GM23338 (cell line): Measurements from ENCODE around the gene CXorf65.

Experiments
- CREB1 ChIP-seq: fragments of 250-450 bp; sonication (Bioruptor Pico); IDR thresholded peaks from 2 replicates; pipeline ENCODE4 v1.5.0; 2020; ENCODE audit warnings: low read depth, mild to moderate bottlenecking, moderate library complexity
- CTCF ChIP-seq, 2 experiments: fragments of 200-600 bp in 1 of 2; sonication (generic) in 1 of 2; conservative IDR thresholded peaks; 2 replicates each; pipeline versions ENCODE4 v1.5.1 to v1.6.1; 2016 to 2017; ENCODE audit warnings: antibody characterized with exemption in 2 of 2, low read depth in 2 of 2, mild to moderate bottlenecking in 2 of 2, moderate library complexity in 1 of 2
- ETS1 ChIP-seq: IDR thresholded peaks from 2 replicates; pipeline ENCODE4 v1.6.1; 2016; ENCODE audit warnings: antibody characterized with exemption
- EZH2 ChIP-seq: fragments of 200-600 bp; sonication (generic); IDR thresholded peaks from one replicate; pipeline ENCODE4 v1.8.0; 2017; ENCODE audit warnings: antibody characterized with exemption, mild to moderate bottlenecking, low read depth; ENCODE audit not compliant: unreplicated experiment
- EZH2phosphoT487 ChIP-seq: fragments of 200-600 bp; sonication (generic); IDR thresholded peaks from one replicate; pipeline ENCODE4 v1.8.1; 2018; ENCODE audit warnings: antibody characterized with exemption; ENCODE audit not compliant: unreplicated experiment
- JUNB ChIP-seq: IDR thresholded peaks from one replicate; pipeline ENCODE4 v1.6.1; 2016; ENCODE audit warnings: antibody characterized with exemption; ENCODE audit not compliant: unreplicated experiment
- NANOG ChIP-seq: IDR thresholded peaks from 2 replicates; pipeline ENCODE4 v1.6.1; 2016; ENCODE audit warnings: antibody characterized with exemption, borderline replicate concordance
- POLR2AphosphoS5 ChIP-seq: IDR thresholded peaks from 2 replicates; pipeline ENCODE4 v1.6.1; 2016; ENCODE audit warnings: antibody characterized with exemption, low read depth
- REST ChIP-seq: IDR thresholded peaks from one replicate; pipeline ENCODE4 v1.6.1; 2018; ENCODE audit warnings: antibody characterized with exemption; ENCODE audit not compliant: unreplicated experiment
- STAT1 ChIP-seq: IDR thresholded peaks from one replicate; pipeline ENCODE4 v1.6.1; 2016; ENCODE audit warnings: antibody characterized with exemption; ENCODE audit not compliant: unreplicated experiment
- ZNF114 ChIP-seq: fragments of 250-450 bp; sonication (Bioruptor Pico); IDR thresholded peaks from 2 replicates; pipeline ENCODE4 v1.5.0; 2020; ENCODE audit warnings: mild to moderate bottlenecking, moderate library complexity
- ZNF462 ChIP-seq: fragments of 250-450 bp; sonication (Bioruptor Pico); IDR thresholded peaks from 2 replicates; pipeline ENCODE4 v1.5.0; 2020; ENCODE audit warnings: mild to moderate bottlenecking, moderate library complexity

GRCh38 chrX:71057848-71058530, 48.6 kb downstream of the CXorf65 start:
- TF ChIP-seq EZH2 = no peak
- TF ChIP-seq CTCF (conservative IDR thresholded peaks at IDR 0.05; ENCODE audit: low read depth in 2 of 2) = no peak
- no peak for TF ChIP-seq NANOG
- TF ChIP-seq STAT1 = no peak
- no peak for TF ChIP-seq POLR2AphosphoS5
- TF ChIP-seq EZH2phosphoT487 = no peak
- TF ChIP-seq ZNF114 (CRISPR knock-in tag) = no peak
- TF ChIP-seq ETS1 = no peak
- TF ChIP-seq ZNF462 = no peak
- TF ChIP-seq REST = no peak
- no peak for TF ChIP-seq CREB1 (CRISPR knock-in tag)
- TF ChIP-seq JUNB = no peak
